NCI-H82 treated with DMSO at 0.1 percent for 48 hours (cell line): ENCODE measurements around the gene PCDHGA8.
"Not testable (repeated sequence)": the region's sequence is repeated elsewhere in the genome, so short reads cannot be mapped to it uniquely, and the experiment has no call there.

Experiments
- DNase-seq: peaks from one replicate; lab custom pipeline; 2025; ENCODE audit not compliant: unreplicated experiment; lab: John Stamatoyannopoulos, UW

PCDHGA8 gene

GRCh38 chr5:141399555-141400258 is 7.3 kb downstream of the PCDHGA8 start:
- no peak for DNase-seq

GRCh38 chr5:141402553-141403243 is 10.3 kb downstream of the PCDHGA8 start, which contains the start of gene PCDHGA9:
Gene PCDHGA9 (plus strand): TSS chr5:141402778. CDS start chr5:141402953, 175 bp downstream.
- DNase-seq: no peak

GRCh38 chr5:141403387-141403786 is 11.0 kb downstream of the PCDHGA8 start:
- no peak for DNase-seq

GRCh38 chr5:141407790-141408505 is 15.5 kb downstream of the PCDHGA8 start, which contains the start of gene PCDHGB6:
Gene PCDHGB6 (plus strand): TSS chr5:141408021. CDS start chr5:141408203, 182 bp downstream.
- not testable (repeated sequence) for DNase-seq

GRCh38 chr5:141409598-141410306 is 17.3 kb downstream of the PCDHGA8 start:
- DNase-seq: no peak

- no peak for DNase-seq
Measured at GRCh38 chr5:141411575-141411974, 19.1 kb downstream of the PCDHGA8 start.

GRCh38 chr5:141412854-141413539 is 20.6 kb downstream of the PCDHGA8 start, which contains the start of gene PCDHGA10:
Gene PCDHGA10 (plus strand): TSS chr5:141412987. CDS start chr5:141413176, 189 bp downstream.
- no peak for DNase-seq

- DNase-seq: no peak
Measured at GRCh38 chr5:141413540-141414069, 21.2 kb downstream of the PCDHGA8 start.

GRCh38 chr5:141414548-141415274 is 22.3 kb downstream of the PCDHGA8 start:
- not testable (repeated sequence) for DNase-seq

- not testable (repeated sequence) for DNase-seq
Measured at GRCh38 chr5:141415275-141415618, 22.8 kb downstream of the PCDHGA8 start.

GRCh38 chr5:141417494-141418172 is 25.2 kb downstream of the PCDHGA8 start, which contains the start of gene PCDHGB7:
Gene PCDHGB7 (plus strand): TSS chr5:141417677. CDS start chr5:141417860, 183 bp downstream.
- not testable (repeated sequence) for DNase-seq

- no peak for DNase-seq
Measured at GRCh38 chr5:141419074-141419880, 26.8 kb downstream of the PCDHGA8 start.

GRCh38 chr5:141420855-141421488 is 28.5 kb downstream of the PCDHGA8 start, which contains the start of gene PCDHGA11:
Gene PCDHGA11 (plus strand): TSS chr5:141421051. CDS start chr5:141421228, 177 bp downstream.
- no peak for DNase-seq

- DNase-seq: no peak
Measured at GRCh38 chr5:141421489-141421855, 29.0 kb downstream of the PCDHGA8 start.

GRCh38 chr5:141422742-141423291 is 30.4 kb downstream of the PCDHGA8 start:
- DNase-seq: no peak

GRCh38 chr5:141427783-141428426 is 35.5 kb downstream of the PCDHGA8 start:
- DNase-seq: no peak
